Measurements from ENCODE around the gene GTF2I. TPM values are rescaled to one million over a fixed set of nuclear protein-coding genes. Genes with fewer than 3 reads are reported as not detected.

The GTF2I gene
- total RNA-seq, 2 donors from 2014 or later, result 74.3 to 107 TPM

DNA sequence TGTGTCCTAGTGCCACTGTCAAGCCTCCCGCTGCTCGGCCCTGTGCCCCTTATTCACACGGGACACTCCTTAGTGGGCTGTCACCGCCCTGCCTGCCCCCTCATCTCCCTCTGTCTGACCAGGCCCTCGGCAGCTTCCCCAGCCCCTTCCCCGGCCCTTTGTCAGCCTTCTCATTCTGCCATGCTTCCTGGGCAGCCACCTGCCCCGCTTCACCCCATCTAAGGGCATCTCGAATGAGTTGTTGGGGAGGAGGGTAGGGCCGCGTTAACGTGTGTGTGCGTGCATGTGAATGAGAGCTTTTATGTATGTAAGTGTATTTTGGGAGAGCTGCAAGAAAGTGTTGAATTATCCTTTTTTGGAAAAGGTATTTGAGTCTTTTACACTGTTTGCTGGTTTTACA is 49.7 kb downstream of the GTF2I start:
- no peaks in the 10 kb centered on the region for H3K9me3 ChIP-seq
- H3K36me3 ChIP-seq, result peaks cover 82% of the 10 kb centered on the region

DNA sequence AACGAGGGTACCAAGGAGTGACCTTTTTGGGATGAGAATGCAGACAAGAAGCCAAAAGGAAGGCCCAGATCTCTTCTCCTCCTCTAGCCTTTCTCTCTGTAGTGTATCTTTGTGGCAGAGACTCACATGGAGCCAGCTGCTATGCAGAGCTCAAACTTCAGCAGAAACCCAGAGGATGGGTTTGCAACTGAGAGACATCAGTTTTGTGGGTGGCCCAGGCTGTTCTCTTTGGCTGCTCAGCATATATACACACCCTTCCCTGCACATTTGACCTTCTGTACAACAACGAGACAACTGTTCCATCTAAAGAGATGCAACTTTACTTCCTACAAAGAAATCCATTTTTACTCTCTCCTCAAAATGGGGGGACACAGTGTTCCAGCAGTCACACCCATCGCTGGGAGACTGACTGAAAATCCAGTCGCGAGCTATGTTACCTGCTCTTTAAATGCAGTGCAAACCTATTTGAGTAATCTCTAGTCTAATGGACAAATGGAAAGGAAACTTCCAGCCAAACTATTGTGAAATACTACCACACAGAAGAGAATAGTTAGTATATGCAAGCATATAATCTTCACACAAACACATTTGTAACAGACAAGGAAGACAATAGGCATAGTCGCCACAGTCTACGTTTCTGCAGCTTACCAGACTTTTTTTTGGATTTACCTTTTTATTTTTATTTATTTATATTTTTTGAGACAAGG is 51.2 kb downstream of the GTF2I start:
- TF ChIP-seq, protein P1, sequence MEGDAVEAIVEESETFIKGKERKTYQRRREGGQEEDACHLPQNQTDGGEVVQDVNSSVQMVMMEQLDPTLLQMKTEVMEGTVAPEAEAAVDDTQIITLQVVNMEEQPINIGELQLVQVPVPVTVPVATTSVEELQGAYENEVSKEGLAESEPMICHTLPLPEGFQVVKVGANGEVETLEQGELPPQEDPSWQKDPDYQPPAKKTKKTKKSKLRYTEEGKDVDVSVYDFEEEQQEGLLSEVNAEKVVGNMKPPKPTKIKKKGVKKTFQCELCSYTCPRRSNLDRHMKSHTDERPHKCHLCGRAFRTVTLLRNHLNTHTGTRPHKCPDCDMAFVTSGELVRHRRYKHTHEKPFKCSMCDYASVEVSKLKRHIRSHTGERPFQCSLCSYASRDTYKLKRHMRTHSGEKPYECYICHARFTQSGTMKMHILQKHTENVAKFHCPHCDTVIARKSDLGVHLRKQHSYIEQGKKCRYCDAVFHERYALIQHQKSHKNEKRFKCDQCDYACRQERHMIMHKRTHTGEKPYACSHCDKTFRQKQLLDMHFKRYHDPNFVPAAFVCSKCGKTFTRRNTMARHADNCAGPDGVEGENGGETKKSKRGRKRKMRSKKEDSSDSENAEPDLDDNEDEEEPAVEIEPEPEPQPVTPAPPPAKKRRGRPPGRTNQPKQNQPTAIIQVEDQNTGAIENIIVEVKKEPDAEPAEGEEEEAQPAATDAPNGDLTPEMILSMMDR (IDR thresholded peaks at IDR 0.05), result no peak
- Histone ChIP-seq H3K27me3 (no peaks in the 10 kb centered on the region), H3K36me3 (peaks cover 84% of the 10 kb centered on the region), H3K27ac (no peak overlapping the region), H3K4me3 (no peak overlapping the region), H3K4me1 (no peaks in the 10 kb centered on the region), H3K9me3 (peaks cover 0 to 8% of the 10 kb centered on the region in 2 donors)
- no peak for DNase-seq (ENCODE audit: low spot score)

More for the DNA sequence above, 49.7 kb downstream of the GTF2I start:
- TF ChIP-seq, protein P1 (IDR thresholded peaks at IDR 0.05), result no peak
- H3K4me1 ChIP-seq, result no peaks in the 10 kb centered on the region
- DNase-seq (ENCODE audit: low spot score), result no peak
- no peaks in the 10 kb centered on the region for H3K27me3 ChIP-seq
- no peak overlapping the region for H3K4me3 ChIP-seq
- no peak overlapping the region for H3K27ac ChIP-seq

DNA sequence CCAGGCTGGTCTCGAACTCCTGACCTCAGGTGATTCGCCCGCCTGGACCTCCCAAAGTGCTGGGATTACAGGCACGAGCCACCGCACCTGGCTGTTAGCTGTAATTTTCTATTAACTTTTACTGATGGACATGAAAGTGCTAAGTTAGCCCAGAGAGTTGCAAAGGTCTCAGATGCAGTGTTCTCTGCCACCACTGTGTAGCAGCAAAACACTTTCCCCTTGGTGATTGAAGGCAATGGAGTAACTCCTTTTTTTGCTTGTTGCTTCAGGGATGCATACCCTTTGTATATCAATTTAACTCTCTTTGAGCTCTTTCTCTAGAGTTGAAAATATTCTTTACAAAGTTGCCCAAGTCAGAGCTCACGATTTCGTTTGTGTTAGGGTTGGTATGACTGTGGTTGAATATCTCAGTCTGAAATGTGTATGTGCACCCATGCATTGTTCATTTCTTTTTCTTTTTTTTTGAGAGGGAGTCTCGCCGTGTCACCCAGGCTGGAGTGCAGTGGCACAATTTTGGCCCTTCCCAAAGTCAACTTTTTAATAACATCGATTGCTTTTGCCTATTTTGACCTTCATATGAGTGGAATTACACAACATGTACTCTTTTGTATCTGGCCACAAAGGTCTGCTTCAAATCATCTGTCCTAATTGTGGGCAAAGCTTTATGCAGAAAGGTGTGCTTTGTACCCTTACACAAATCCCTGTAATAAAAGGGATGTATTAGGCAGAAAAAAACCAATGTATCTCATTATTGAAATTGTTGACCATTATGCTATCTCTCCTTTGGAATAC is 52.6 kb downstream of the GTF2I start:
- no peak overlapping the region for H3K4me3 ChIP-seq
- TF ChIP-seq, protein P1 (IDR thresholded peaks at IDR 0.05), result no peak
- H3K27me3 ChIP-seq, result no peaks in the 10 kb centered on the region
- H3K27ac ChIP-seq, result no peak overlapping the region
- peaks cover 0 to 11% of the 10 kb centered on the region in 2 donors for H3K9me3 ChIP-seq
- no peaks in the 10 kb centered on the region for H3K4me1 ChIP-seq
- DNase-seq (ENCODE audit: low spot score), result no peak
- H3K36me3 ChIP-seq, result peaks cover 90% of the 10 kb centered on the region

DNA sequence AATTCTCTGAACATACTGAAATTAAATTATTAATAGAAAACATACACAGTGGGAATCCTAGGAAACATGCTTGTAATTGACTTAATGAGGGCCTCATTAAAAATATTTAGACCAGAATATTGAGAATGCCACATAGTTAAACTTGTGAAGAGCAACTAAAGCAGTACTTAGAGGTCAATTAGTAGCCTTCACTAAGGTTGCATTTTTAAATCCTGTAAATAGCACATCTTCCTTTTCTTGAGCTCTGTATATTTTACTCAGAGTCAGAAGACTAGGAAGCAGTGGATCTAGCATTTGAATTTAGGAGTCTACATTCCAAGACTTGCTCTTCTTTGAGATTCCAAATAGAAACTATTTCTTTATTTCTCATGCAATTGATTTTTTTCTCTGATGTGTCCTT is 56.0 kb downstream of the GTF2I start:
- Histone ChIP-seq H3K27ac (no peak overlapping the region), H3K27me3 (no peaks in the 10 kb centered on the region)
- DNase-seq (ENCODE audit: low spot score), result no peak

DNA sequence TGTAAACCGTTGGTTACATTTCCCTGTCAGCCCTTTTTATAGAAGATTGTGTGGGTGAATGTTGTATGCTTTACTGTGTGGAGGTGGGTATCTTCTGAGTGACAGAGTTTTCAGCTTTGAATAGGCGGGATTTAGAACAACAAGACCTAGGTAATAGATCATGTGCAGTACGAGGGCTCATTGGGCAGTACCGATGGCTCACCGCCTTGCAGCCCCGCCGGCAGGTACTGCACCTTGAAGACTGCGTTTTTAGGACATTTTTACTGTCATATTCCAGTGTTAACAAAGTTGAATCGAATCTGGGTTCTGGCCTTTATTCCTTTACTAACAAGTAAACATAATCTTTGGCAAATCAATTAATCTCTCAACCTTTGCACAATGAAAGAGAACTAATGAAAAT is 60.4 kb downstream of the GTF2I start:
- H3K9me3 ChIP-seq, result peaks cover 0 to 11% of the 10 kb centered on the region in 2 donors
- no peak overlapping the region for H3K4me3 ChIP-seq
- H3K36me3 ChIP-seq, result peaks cover 56% of the 10 kb centered on the region
- H3K4me1 ChIP-seq, result no peaks in the 10 kb centered on the region
- no peak for DNase-seq (ENCODE audit: low spot score)
- no peaks in the 10 kb centered on the region for H3K27me3 ChIP-seq
- TF ChIP-seq, protein P1 (IDR thresholded peaks at IDR 0.05), result no peak
- no peak overlapping the region for H3K27ac ChIP-seq

More for the DNA sequence above, 56.0 kb downstream of the GTF2I start:
- peaks cover 0 to 11% of the 10 kb centered on the region in 2 donors for H3K9me3 ChIP-seq
- peaks cover 81% of the 10 kb centered on the region for H3K36me3 ChIP-seq
- no peak overlapping the region for H3K4me3 ChIP-seq
- TF ChIP-seq, protein P1 (IDR thresholded peaks at IDR 0.05), result no peak
- no peaks in the 10 kb centered on the region for H3K4me1 ChIP-seq

Data from right atrium auricular region (tissue), 2 donors.